A172 (cell line): ENCODE results near the gene PCDHGB7. TPM values are rescaled to one million over a fixed set of nuclear protein-coding genes. Genes with fewer than 3 reads are reported as not detected.
"Not testable (repeated sequence)": the region's sequence is repeated elsewhere in the genome, so short reads cannot be mapped to it uniquely, and the experiment has no call there.

Experiments
- DNase-seq: peaks from one replicate; pipeline ENCODE4 v3.0.0-alpha.2; 2015; ENCODE audit warnings: low spot score
- total RNA-seq: library from RNA; depleted of rRNA; stranded (reverse); fragments of >200 nt; shearing (Covaris generic); gene quantifications from 2 replicates; pipeline ENCODE4 v1.2.3, GENCODE V29; 2014; rRNA removed

Gene PCDHGB7
- total RNA-seq, 1 experiment from 2014 or later, result 15.0 TPM

DNA sequence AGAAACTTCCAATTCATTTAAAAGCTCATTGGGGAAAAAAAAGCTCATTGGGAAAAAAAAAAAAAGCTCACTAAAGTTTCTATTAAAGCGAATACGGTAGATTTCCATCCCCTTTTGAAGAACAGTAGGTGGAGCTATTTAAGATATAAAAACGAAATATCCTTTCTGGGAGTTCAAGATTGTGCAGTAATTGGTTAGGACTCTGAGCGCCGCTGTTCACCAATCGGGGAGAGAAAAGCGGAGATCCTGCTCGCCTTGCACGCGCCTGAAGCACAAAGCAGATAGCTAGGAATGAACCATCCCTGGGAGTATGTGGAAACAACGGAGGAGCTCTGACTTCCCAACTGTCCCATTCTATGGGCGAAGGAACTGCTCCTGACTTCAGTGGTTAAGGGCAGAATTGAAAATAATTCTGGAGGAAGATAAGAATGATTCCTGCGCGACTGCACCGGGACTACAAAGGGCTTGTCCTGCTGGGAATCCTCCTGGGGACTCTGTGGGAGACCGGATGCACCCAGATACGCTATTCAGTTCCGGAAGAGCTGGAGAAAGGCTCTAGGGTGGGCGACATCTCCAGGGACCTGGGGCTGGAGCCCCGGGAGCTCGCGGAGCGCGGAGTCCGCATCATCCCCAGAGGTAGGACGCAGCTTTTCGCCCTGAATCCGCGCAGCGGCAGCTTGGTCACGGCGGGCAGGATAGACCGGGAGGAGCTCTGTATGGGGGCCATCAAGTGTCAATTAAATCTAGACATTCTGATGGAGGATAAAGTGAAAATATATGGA is 13.0 kb downstream of the PCDHGB7 start, which contains the start of gene PCDHGA12:
Gene PCDHGA12, plus strand, starts transcription at position 176 of the 782 bp plus-strand sequence. Its CDS starts 253 bp downstream, at position 429.
- DNase-seq, result peak; percentile 6

DNA sequence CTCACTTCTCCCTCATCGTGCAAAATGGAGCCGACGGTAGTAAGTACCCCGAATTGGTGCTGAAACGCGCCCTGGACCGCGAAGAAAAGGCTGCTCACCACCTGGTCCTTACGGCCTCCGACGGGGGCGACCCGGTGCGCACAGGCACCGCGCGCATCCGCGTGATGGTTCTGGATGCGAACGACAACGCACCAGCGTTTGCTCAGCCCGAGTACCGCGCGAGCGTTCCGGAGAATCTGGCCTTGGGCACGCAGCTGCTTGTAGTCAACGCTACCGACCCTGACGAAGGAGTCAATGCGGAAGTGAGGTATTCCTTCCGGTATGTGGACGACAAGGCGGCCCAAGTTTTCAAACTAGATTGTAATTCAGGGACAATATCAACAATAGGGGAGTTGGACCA is 13.8 kb downstream of the PCDHGB7 start:
- no peak for DNase-seq

DNA sequence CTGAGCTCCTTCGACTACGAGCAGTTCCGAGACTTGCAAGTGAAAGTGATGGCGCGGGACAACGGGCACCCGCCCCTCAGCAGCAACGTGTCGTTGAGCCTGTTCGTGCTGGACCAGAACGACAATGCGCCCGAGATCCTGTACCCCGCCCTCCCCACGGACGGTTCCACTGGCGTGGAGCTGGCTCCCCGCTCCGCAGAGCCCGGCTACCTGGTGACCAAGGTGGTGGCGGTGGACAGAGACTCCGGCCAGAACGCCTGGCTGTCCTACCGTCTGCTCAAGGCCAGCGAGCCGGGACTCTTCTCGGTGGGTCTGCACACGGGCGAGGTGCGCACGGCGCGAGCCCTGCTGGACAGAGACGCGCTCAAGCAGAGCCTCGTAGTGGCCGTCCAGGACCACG is 14.8 kb downstream of the PCDHGB7 start:
- DNase-seq, result not testable (repeated sequence)

DNA sequence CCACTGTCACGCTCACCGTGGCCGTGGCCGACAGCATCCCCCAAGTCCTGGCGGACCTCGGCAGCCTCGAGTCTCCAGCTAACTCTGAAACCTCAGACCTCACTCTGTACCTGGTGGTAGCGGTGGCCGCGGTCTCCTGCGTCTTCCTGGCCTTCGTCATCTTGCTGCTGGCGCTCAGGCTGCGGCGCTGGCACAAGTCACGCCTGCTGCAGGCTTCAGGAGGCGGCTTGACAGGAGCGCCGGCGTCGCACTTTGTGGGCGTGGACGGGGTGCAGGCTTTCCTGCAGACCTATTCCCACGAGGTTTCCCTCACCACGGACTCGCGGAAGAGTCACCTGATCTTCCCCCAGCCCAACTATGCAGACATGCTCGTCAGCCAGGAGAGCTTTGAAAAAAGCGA is 15.2 kb downstream of the PCDHGB7 start:
- not testable (repeated sequence) for DNase-seq

DNA sequence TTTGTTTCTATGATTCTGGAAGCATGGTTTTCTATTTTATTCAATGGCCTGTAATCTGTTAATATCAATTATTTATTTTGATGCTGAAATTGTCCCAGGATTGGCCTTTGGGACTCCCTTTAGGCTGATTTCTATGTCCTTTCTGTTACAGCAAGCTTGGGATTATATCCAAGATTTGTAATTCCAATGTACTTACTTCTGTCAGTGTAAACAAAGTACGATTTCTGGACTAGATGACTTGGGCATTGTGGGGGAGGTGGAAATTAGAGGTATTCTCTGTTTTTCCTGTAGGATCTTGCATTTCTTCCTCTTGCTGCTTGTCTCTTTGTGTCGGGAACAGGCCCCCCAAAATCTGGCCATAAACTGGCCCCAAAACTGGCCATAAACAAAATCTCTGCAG is 16.5 kb downstream of the PCDHGB7 start:
- no peak for DNase-seq

DNA sequence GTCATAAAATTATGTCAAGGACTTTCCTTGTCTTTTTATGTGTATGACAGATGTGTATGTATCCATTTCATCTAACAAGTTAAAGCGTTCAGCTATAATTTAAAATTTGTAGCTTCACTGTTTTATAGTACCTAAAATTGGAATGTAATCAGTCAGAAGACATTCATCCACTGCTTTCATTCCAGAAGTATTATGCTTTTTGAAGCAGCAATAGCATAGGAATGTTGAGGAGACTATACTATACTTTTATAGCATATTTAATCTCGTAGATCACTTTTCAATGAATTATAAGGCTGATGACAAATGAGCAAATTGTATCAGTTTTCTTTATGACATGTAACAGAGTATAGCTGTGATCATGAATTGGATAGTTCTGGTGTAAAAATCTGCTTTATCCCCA is 19.7 kb downstream of the PCDHGB7 start:
- DNase-seq, result no peak

DNA sequence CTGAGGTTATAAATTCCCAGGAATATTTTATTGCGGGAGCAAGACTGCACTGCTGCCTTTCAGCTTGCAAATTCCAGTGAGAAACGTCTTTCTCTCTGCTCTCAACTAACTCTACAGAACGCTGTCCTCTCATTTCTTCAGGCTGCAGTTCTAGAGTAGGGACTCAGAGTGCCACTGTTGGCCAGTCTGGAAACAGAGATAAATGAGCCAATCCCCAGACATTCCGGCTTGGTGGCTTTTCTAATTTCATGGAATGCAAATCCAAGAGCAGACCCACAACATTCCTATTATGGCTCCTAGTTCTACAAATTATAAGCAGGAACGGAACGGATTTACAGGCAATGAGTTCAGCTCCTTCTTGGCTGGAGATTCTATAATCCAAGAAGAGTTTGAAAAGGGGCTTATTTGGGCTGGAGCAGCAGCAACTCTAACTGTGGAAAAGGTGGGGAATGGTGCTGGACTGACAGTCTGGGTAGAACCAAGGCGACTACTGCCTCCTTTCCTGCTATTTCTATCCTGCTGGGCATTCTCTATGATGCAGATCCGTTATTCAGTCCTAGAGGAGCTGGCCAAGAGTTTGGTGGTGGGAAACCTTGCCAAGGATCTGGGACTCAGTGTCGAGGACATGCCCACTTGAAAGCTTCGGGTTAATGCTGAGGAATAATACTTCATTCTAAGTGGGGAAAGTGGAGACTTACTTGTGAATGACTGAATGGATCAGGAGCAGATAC is 22.1 kb downstream of the PCDHGB7 start:
- no peak for DNase-seq

DNA sequence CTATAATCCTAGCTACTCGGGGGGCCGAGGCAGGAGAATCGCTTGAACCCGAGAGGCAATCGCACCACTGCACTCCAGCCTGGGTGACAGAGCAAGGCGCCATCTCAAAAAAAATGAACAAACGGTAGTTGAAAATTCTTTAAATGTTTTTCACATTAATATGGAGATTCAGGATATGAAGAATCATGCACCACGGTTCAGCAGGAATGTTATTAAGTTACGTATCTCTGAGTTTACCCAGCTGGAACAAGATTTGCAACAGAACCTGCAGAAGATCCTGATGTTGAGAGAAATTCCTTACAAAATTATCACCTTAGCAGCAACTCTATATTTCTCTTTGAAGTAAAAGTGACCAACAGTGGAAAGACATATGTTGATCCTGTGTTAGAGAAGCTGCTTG is 22.9 kb downstream of the PCDHGB7 start:
- DNase-seq, result no peak

DNA sequence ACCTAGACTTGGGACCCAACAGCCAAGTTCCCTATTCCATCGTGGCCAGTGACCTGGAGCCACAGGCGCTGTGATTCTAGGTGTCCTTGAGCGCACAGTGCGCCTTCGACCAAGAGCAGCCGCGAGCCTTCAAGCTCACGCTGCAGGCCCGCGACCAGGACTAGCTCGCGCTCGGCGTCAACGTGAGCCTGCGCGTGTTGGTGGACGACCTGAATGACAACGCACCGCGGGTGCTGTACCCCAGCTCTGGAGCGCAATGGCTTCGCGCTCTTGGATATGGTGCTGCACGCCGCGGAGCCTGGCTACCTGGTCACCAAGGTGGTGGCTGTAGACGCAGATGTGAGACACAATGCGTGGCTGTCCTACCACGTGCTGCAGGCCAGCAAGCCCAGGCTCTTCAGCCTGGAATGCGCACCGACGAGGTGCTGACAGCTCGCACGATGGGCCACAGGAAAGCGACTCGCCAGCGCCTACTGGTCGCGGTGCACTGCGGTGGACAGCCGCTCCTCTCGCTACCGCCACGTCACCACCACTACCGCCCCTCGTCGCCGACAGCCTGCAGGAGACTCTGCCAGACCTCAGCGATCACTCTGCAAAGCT is 24.2 kb downstream of the PCDHGB7 start:
- no peak for DNase-seq

DNA sequence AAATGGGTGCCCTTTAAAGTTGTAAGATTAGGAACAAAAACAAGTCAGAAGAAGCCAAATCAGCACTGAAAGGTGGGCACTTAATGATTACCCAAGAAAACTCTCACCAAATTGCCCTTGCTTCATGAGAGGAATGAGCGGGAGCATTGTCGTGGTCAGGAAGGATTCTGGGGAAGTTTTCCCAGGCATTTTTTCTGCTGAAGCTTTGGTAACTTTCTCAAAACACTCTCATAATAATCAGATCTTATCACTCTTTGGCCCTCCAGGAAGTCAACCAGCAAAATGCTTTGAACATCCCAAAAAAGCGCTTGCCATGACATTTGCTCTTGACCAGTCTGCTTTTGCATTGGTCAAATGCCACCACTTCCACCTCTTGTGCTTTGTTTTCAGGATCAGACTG is 47.9 kb downstream of the PCDHGB7 start:
- no peak for DNase-seq

Other genes with a start within 250 kb of the PCDHGB7 start
- gene PCDHB7, start 245.0 kb upstream of the PCDHGB7 start, total RNA-seq, result 5.2 and 6.9 TPM in 2 replicates
- 7.0 and 7.5 TPM in 2 replicates for gene PCDHB8, start 239.9 kb upstream of the PCDHGB7 start, total RNA-seq
- 4.2 and 7.9 TPM in 2 replicates for gene PCDHB16, start 235.3 kb upstream of the PCDHGB7 start, total RNA-seq
- gene PCDHB9, start 230.5 kb upstream of the PCDHGB7 start, total RNA-seq, result 11.1 and 11.2 TPM in 2 replicates
- 3.9 and 7.1 TPM in 2 replicates for gene PCDHB10, start 225.3 kb upstream of the PCDHGB7 start, total RNA-seq
- gene PCDHB11, start 218.1 kb upstream of the PCDHGB7 start, total RNA-seq, result 1.7 and 2.0 TPM in 2 replicates
- 0.69 and 2.5 TPM in 2 replicates for gene PCDHB12, start 209.0 kb upstream of the PCDHGB7 start, total RNA-seq
- 1.1 TPM in 2 replicates for gene PCDHB13, start 203.8 kb upstream of the PCDHGB7 start, total RNA-seq
- gene PCDHB14, start 194.3 kb upstream of the PCDHGB7 start, total RNA-seq, result 17.6 and 18.2 TPM in 2 replicates
- gene PCDHB15, start 172.3 kb upstream of the PCDHGB7 start, total RNA-seq, result 0.26 and 1.0 TPM in 2 replicates
- gene SLC25A2, start 113.6 kb upstream of the PCDHGB7 start, total RNA-seq, result not detected in 2 replicates
- gene TAF7, start 96.9 kb upstream of the PCDHGB7 start, total RNA-seq, result 109 and 119 TPM in 2 replicates
- 1.5 and 1.6 TPM in 2 replicates for gene PCDHGA1, start 87.2 kb upstream of the PCDHGB7 start, total RNA-seq
- 0.57 and 1.1 TPM in 2 replicates for gene PCDHGA2, start 78.9 kb upstream of the PCDHGB7 start, total RNA-seq
- gene PCDHGA3, start 73.8 kb upstream of the PCDHGB7 start, total RNA-seq, result 0.14 TPM in 1 of 2 replicates, not detected in the other
- 1.2 and 2.0 TPM in 2 replicates for gene PCDHGB1, start 67.6 kb upstream of the PCDHGB7 start, total RNA-seq
- 1.1 and 1.4 TPM in 2 replicates for gene PCDHGA4, start 62.7 kb upstream of the PCDHGB7 start, total RNA-seq
- gene PCDHGB2, start 57.7 kb upstream of the PCDHGB7 start, total RNA-seq, result 0.34 and 1.6 TPM in 2 replicates
- 0.41 and 0.48 TPM in 2 replicates for gene PCDHGA5, start 53.5 kb upstream of the PCDHGB7 start, total RNA-seq
- 0.81 and 1.7 TPM in 2 replicates for gene PCDHGB3, start 47.4 kb upstream of the PCDHGB7 start, total RNA-seq
- gene PCDHGA6, start 43.8 kb upstream of the PCDHGB7 start, total RNA-seq, result 1.9 and 2.5 TPM in 2 replicates
- 0.69 TPM in 2 replicates for gene PCDHGA7, start 34.9 kb upstream of the PCDHGB7 start, total RNA-seq
- gene PCDHGB4, start 30.0 kb upstream of the PCDHGB7 start, total RNA-seq, result 0.07 TPM in 2 replicates
- gene PCDHGA8, start 25.0 kb upstream of the PCDHGB7 start, total RNA-seq, result 0.05 and 0.31 TPM in 2 replicates
- 0.10 TPM in 1 of 2 replicates, not detected in the other for gene PCDHGB5, start 19.7 kb upstream of the PCDHGB7 start, total RNA-seq
- gene PCDHGA9, start 14.9 kb upstream of the PCDHGB7 start, total RNA-seq, result 2.8 and 3.4 TPM in 2 replicates
- 0.10 and 0.33 TPM in 2 replicates for gene PCDHGB6, start 9.7 kb upstream of the PCDHGB7 start, total RNA-seq
- 4.7 and 5.3 TPM in 2 replicates for gene PCDHGA10, start 4.7 kb upstream of the PCDHGB7 start, total RNA-seq
- gene PCDHGA11, start 3.4 kb downstream of the PCDHGB7 start, total RNA-seq, result 0.19 and 0.89 TPM in 2 replicates
- 0.31 TPM in 1 of 2 replicates, not detected in the other for gene PCDHGA12, start 12.8 kb downstream of the PCDHGB7 start, total RNA-seq
- gene PCDHGC3, start 58.3 kb downstream of the PCDHGB7 start, total RNA-seq, result 46.6 and 51.7 TPM in 2 replicates
- gene PCDHGC4, start 67.4 kb downstream of the PCDHGB7 start, total RNA-seq, result 0.22 TPM in 1 of 2 replicates, not detected in the other
- 1.1 and 3.7 TPM in 2 replicates for gene PCDHGC5, start 71.4 kb downstream of the PCDHGB7 start, total RNA-seq
- 28.2 and 32.9 TPM in 2 replicates for gene DIAPH1, start 201.3 kb downstream of the PCDHGB7 start, total RNA-seq
- 74.1 and 78.7 TPM in 2 replicates for gene HDAC3, start 219.2 kb downstream of the PCDHGB7 start, total RNA-seq
- 6.9 and 10.4 TPM in 2 replicates for gene RELL2, start 219.3 kb downstream of the PCDHGB7 start, total RNA-seq
- 7.1 and 21.6 TPM in 2 replicates for gene FCHSD1, start 233.7 kb downstream of the PCDHGB7 start, total RNA-seq